HepG2 (cell line): ENCODE data around the gene PTH1R. TPM values are rescaled to one million over a fixed set of nuclear protein-coding genes. Genes with fewer than 3 reads are reported as not detected.

ENCODE experiments used
- ATAC-seq: fragments of 200-7000 bp; cut with Tn5 transposase; 3 replicates; pipeline ENCODE4 v1.9.1; 2020; ENCODE audit warnings: mild to moderate bottlenecking, moderate library complexity
- BruUV-seq: library from RNA; stranded (reverse); fragments of 400-500 nt; replicated peaks from 2 replicates; lab custom pipeline; 2021; lab: Mats Ljungman, UMichigan
- CTCF ChIA-PET: fragments of 300-600 bp; formaldehyde crosslinking; extraction: SDS; loops from one replicate; lab custom pipeline; 2021; ENCODE audit warnings: low total read pairs, inconsistent platforms, low intra/inter-chr PET ratio; lab: Yijun Ruan, JAX
- POLR2A ChIA-PET: fragments of 350-600 bp; sonication (Branson Sonifier 250); formaldehyde crosslinking; loops from one replicate; lab custom pipeline; 2020; ENCODE audit warnings: antibody characterized with exemption, inconsistent platforms; lab: Yijun Ruan, JAX
- DNase-seq: peaks from one replicate; pipeline ENCODE4 v3.0.0-alpha.2; 2015; ENCODE audit warnings: low spot score
- FAIRE-seq: peaks from 3 replicates; lab custom pipeline; 2011; peaks lifted over from hg19 to GRCh38; lab: Jason Lieb, UNC
- H2AFZ ChIP-seq: one replicate; pipeline ENCODE4 v1.6.1; 2011; ENCODE audit warnings: low read length, inconsistent platforms
- H3K27ac ChIP-seq: fragments of 300-600 bp; 3 replicates; pipeline ENCODE4 v1.8.0; 2011; ENCODE audit warnings: mixed run types, mild to moderate bottlenecking, mixed read lengths, low read length, inconsistent platforms; ENCODE audit not compliant: insufficient read depth; ENCODE audit errors: extremely low read length
- H3K27me3 ChIP-seq, 2 experiments: fragments of 200-600 bp in 1 of 2; 2 replicates in 1 of 2; 3 replicates in 1 of 2; pipeline versions ENCODE4 v1.6.0 to v1.8.0; 2011; ENCODE audit warnings: low read length in 2 of 2, mild to moderate bottlenecking in 2 of 2, moderate library complexity in 2 of 2, inconsistent platforms in 1 of 2; ENCODE audit not compliant: insufficient read depth in 2 of 2, control insufficient read depth in 1 of 2
- H3K36me3 ChIP-seq, 2 experiments: fragments of 200-600 bp in 1 of 2; replicated peaks in 1 of 2; 2 replicates in 1 of 2; 3 replicates in 1 of 2; pipeline versions ENCODE4 v1.5.1 to v1.8.0; 2011; ENCODE audit warnings: low read length in 2 of 2, inconsistent platforms in 1 of 2; ENCODE audit not compliant: insufficient read depth in 2 of 2, control insufficient read depth in 1 of 2
- H3K4me1 ChIP-seq: 2 replicates; pipeline ENCODE4 v1.5.1; 2012; ENCODE audit warnings: low read length, inconsistent platforms; ENCODE audit not compliant: insufficient read depth
- H3K4me2 ChIP-seq: 2 replicates; pipeline ENCODE4 v1.6.0; 2011; ENCODE audit warnings: low read depth, low read length, inconsistent platforms
- H3K4me3 ChIP-seq, 3 experiments: fragments of 200-600 bp in 1 of 3; sonication (generic), shearing (Covaris generic) in 1 of 3; replicated peaks in 1 of 3; 2 replicates each; pipeline ENCODE4 v1.5.1; 2011 to 2016; ENCODE audit warnings: low read length in 3 of 3, inconsistent platforms in 2 of 3, low read depth in 2 of 3, mild to moderate bottlenecking in 2 of 3, control low read depth in 1 of 3, mixed read lengths in 1 of 3; ENCODE audit not compliant: insufficient read depth in 1 of 3
- H3K79me2 ChIP-seq: one replicate; pipeline ENCODE4 v1.6.1; 2011; ENCODE audit warnings: low read length, inconsistent platforms; ENCODE audit not compliant: insufficient read depth
- H3K9ac ChIP-seq: 2 replicates; pipeline ENCODE4 v1.6.0; 2011; ENCODE audit warnings: mild to moderate bottlenecking, low read depth, low read length, inconsistent platforms; ENCODE audit not compliant: insufficient read depth
- H3K9me3 ChIP-seq: 2 replicates; pipeline ENCODE4 v1.5.1; 2012; ENCODE audit warnings: mild to moderate bottlenecking, low read length
- H4K20me1 ChIP-seq: 2 replicates; pipeline ENCODE4 v1.6.0; 2011; ENCODE audit warnings: inconsistent platforms, mild to moderate bottlenecking, low read length, moderate library complexity; ENCODE audit not compliant: insufficient read depth
- HCFC1 ChIP-seq: fragments of 150-350 bp; IDR thresholded peaks from 2 replicates; pipeline ENCODE4 v1.6.1; 2014; ENCODE audit warnings: low read depth, low read length
- KDM1A ChIP-seq: IDR thresholded peaks from 2 replicates; pipeline ENCODE4 v1.6.1; 2016; ENCODE audit warnings: missing compliant biosample characterization
- NFKBIZ ChIP-seq: IDR thresholded peaks from 2 replicates; pipeline ENCODE4 v1.6.1; 2018; ENCODE audit warnings: missing genetic modification reagents, missing compliant biosample characterization
- POLR2G ChIP-seq: fragments of 200-400 bp; formaldehyde crosslinking; IDR thresholded peaks from 2 replicates; pipeline ENCODE4 v1.6.1; 2018; ENCODE audit warnings: mild to moderate bottlenecking, low read depth, low read length, moderate library complexity
- RORA ChIP-seq: sonication (generic); formaldehyde crosslinking; IDR thresholded peaks from 2 replicates; pipeline ENCODE4 v1.5.0; 2020; ENCODE audit warnings: mild to moderate bottlenecking, missing genetic modification reagents, moderate library complexity
- SP140L ChIP-seq: sonication (generic); formaldehyde crosslinking; IDR thresholded peaks from 2 replicates; pipeline ENCODE4 v1.4.0; 2020; ENCODE audit warnings: missing genetic modification reagents, borderline replicate concordance
- SP4 ChIP-seq: sonication (generic); formaldehyde crosslinking; IDR thresholded peaks from 2 replicates; pipeline ENCODE4 v1.8.1; 2023; ENCODE audit warnings: mild to moderate bottlenecking, missing genetic modification reagents
- ZFP36 ChIP-seq: fragments of 150-350 bp; IDR thresholded peaks from 2 replicates; pipeline ENCODE4 v1.6.1; 2018; ENCODE audit warnings: borderline replicate concordance, low read length, low read depth; ENCODE audit not compliant: partially characterized antibody
- ZFP36L1 ChIP-seq: sonication (generic); formaldehyde crosslinking; IDR thresholded peaks from 2 replicates; pipeline ENCODE4 v1.8.0; 2022; ENCODE audit warnings: mild to moderate bottlenecking, missing genetic modification reagents, moderate library complexity
- ZNF431 ChIP-seq: sonication (generic); formaldehyde crosslinking; IDR thresholded peaks from 2 replicates; pipeline ENCODE4 v1.9.0; 2022; ENCODE audit warnings: missing genetic modification reagents, low read depth, mild to moderate bottlenecking, borderline replicate concordance
- ZNF44 ChIP-seq: sonication (generic); formaldehyde crosslinking; IDR thresholded peaks from 2 replicates; pipeline ENCODE4 v1.5.1; 2020; ENCODE audit warnings: mild to moderate bottlenecking, missing genetic modification reagents
- ZNF782 ChIP-seq: sonication (generic); formaldehyde crosslinking; IDR thresholded peaks from 2 replicates; pipeline ENCODE4 v1.4.0; 2020; ENCODE audit warnings: missing genetic modification reagents, mild to moderate bottlenecking, borderline replicate concordance
- ZNF83 ChIP-seq: sonication (generic); formaldehyde crosslinking; IDR thresholded peaks from 2 replicates; pipeline ENCODE4 v1.4.0; 2020; ENCODE audit warnings: missing genetic modification reagents, mild to moderate bottlenecking, borderline replicate concordance
- WGBS: methylation state at CpG from one replicate; pipeline ENCODE4 v1.1.6; 2017; ENCODE audit warnings: low lambda C conversion rate; 5-methylcytosine and 5-hydroxymethylcytosine counted together
- in situ Hi-C: cut with HindIII; loops from 2 replicates; pipeline ENCODE4 v1.10.0; 2017; ENCODE audit warnings: low pct_unique_long_range_greater_than_20kb; ENCODE audit not compliant: extremely low pct_ligation_motif_present
- intact Hi-C: fragments of 100-400 bp; cut with micrococcal nuclease; formaldehyde crosslinking; loops from one replicate; pipeline ENCODE4 v1.10.0; 2022; ENCODE audit not compliant: unreplicated experiment
- polyA plus RNA-seq, 8 experiments: library from polyadenylated mRNA; depleted of rRNA in 3 of 8; stranded (reverse) in 7 of 8; unstranded in 1 of 8; fragments of >200 nt; fragmentation: Illumina TruSeq in 4 of 8; extraction: Trizol in 4 of 8; gene quantifications; 2 replicates each; pipeline versions ENCODE4 v1.2.1 to v1.2.3, GENCODE V29; 2011 to 2016; ENCODE audit warnings: low read depth in 4 of 8, missing spikeins in 1 of 8, mixed read lengths in 1 of 8; ENCODE audit not compliant: insufficient read depth in 1 of 8
- total RNA-seq, 5 experiments: library from RNA; depleted of rRNA; stranded (reverse); fragments of >200 nt; fragmentation: Illumina TruSeq; extraction: Trizol; gene quantifications; 2 replicates each; pipeline ENCODE4 v1.2.3, GENCODE V29; 2016; ENCODE audit warnings: low read depth in 1 of 5
- TF ChIP-seq, protein P1 (sequence below): sonication (generic); formaldehyde crosslinking; IDR thresholded peaks from 2 replicates; pipeline ENCODE4 v1.5.1; 2020; ENCODE audit warnings: mild to moderate bottlenecking, missing genetic modification reagents, moderate library complexity
- TF ChIP-seq, protein P2 (sequence below): IDR thresholded peaks from 2 replicates; pipeline ENCODE4 v1.6.1; 2016
- TF ChIP-seq, protein P3 (sequence below): IDR thresholded peaks from 2 replicates; pipeline ENCODE4 v1.6.1; 2018; ENCODE audit warnings: missing genetic modification reagents, mild to moderate bottlenecking, missing compliant biosample characterization
- TF ChIP-seq, protein P4 (sequence below): sonication (generic); formaldehyde crosslinking; IDR thresholded peaks from 2 replicates; pipeline ENCODE4 v1.4.0; 2020; ENCODE audit warnings: mild to moderate bottlenecking, missing genetic modification reagents

The PTH1R gene
- total and polyA plus RNA-seq, 2 of the 13 experiments (the other 11 are each of a cell fraction or from before 2014, with no cell fraction given): not detected

DNA sequence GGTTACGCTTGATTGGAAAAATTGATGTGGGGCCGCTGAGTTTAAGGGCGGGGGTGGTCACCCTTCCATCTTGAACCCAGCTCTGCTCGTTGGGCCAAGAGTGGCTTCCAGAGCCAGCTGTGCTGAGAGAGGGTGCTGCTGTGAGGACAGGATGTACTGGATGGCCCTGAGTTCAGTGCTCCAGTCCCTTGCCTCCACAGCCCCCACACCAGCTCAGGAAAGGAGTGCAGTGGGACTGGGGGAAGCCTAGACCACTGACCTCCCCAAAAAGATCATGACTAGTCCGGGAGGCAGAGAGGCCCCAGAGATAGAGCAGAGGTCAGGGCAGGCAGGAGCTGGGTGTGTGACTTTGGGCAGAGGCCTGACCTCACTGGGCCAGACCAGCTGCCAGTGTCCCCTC lies 4.0 kb upstream of the PTH1R start:
- CTCF ChIA-PET: no interaction called here
- Histone ChIP-seq H3K79me2 (no peaks in the 10 kb centered on the region), H4K20me1 (no peaks in the 10 kb centered on the region), H3K27me3 (peaks cover 13 to 73% of the 10 kb centered on the region in 2 experiments), H3K27ac (no peak overlapping the region), H2AFZ (no peak overlapping the region), H3K4me3 (no peak overlapping the region), H3K9ac (no peak overlapping the region), H3K4me1 (peaks cover 27% of the 10 kb centered on the region), H3K4me2 (no peak overlapping the region), H3K36me3 (no peaks in the 10 kb centered on the region), H3K9me3 (no peaks in the 10 kb centered on the region)
- FAIRE-seq (no peak), DNase-seq (no peak), ATAC-seq (no peak)
- intact Hi-C loops (no loop called here), in situ Hi-C loops (no loop called here)
- WGBS: 14% methylated on average over 5 of the region's 5 CpGs
- POLR2A ChIA-PET: no interaction called here
- BruUV-seq: no TSS peak
- TF ChIP-seq, protein P1, sequence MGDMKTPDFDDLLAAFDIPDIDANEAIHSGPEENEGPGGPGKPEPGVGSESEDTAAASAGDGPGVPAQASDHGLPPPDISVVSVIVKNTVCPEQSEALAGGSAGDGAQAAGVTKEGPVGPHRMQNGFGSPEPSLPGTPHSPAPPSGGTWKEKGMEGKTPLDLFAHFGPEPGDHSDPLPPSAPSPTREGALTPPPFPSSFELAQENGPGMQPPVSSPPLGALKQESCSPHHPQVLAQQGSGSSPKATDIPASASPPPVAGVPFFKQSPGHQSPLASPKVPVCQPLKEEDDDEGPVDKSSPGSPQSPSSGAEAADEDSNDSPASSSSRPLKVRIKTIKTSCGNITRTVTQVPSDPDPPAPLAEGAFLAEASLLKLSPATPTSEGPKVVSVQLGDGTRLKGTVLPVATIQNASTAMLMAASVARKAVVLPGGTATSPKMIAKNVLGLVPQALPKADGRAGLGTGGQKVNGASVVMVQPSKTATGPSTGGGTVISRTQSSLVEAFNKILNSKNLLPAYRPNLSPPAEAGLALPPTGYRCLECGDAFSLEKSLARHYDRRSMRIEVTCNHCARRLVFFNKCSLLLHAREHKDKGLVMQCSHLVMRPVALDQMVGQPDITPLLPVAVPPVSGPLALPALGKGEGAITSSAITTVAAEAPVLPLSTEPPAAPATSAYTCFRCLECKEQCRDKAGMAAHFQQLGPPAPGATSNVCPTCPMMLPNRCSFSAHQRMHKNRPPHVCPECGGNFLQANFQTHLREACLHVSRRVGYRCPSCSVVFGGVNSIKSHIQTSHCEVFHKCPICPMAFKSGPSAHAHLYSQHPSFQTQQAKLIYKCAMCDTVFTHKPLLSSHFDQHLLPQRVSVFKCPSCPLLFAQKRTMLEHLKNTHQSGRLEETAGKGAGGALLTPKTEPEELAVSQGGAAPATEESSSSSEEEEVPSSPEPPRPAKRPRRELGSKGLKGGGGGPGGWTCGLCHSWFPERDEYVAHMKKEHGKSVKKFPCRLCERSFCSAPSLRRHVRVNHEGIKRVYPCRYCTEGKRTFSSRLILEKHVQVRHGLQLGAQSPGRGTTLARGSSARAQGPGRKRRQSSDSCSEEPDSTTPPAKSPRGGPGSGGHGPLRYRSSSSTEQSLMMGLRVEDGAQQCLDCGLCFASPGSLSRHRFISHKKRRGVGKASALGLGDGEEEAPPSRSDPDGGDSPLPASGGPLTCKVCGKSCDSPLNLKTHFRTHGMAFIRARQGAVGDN (CRISPR knock-in tag): no peak
- TF ChIP-seq, protein P2, sequence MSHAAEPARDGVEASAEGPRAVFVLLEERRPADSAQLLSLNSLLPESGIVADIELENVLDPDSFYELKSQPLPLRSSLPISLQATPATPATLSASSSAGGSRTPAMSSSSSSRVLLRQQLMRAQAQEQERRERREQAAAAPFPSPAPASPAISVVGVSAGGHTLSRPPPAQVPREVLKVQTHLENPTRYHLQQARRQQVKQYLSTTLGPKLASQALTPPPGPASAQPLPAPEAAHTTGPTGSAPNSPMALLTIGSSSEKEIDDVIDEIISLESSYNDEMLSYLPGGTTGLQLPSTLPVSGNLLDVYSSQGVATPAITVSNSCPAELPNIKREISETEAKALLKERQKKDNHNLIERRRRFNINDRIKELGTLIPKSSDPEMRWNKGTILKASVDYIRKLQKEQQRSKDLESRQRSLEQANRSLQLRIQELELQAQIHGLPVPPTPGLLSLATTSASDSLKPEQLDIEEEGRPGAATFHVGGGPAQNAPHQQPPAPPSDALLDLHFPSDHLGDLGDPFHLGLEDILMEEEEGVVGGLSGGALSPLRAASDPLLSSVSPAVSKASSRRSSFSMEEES (CRISPR knock-in tag): no peak
- TF ChIP-seq POLR2G (no peak), ZFP36L1 (no peak), SP4 (CRISPR knock-in tag) (no peak), ZFP36 (no peak), HCFC1 (no peak), RORA (CRISPR knock-in tag) (no peak), ZNF782 (CRISPR knock-in tag) (no peak), ZNF44 (CRISPR knock-in tag) (no peak), NFKBIZ (CRISPR knock-in tag) (no peak), SP140L (CRISPR knock-in tag) (no peak), ZNF431 (CRISPR knock-in tag) (no peak), ZNF83 (CRISPR knock-in tag) (no peak), KDM1A (CRISPR knock-in tag) (no peak)
- TF ChIP-seq, protein P3, sequence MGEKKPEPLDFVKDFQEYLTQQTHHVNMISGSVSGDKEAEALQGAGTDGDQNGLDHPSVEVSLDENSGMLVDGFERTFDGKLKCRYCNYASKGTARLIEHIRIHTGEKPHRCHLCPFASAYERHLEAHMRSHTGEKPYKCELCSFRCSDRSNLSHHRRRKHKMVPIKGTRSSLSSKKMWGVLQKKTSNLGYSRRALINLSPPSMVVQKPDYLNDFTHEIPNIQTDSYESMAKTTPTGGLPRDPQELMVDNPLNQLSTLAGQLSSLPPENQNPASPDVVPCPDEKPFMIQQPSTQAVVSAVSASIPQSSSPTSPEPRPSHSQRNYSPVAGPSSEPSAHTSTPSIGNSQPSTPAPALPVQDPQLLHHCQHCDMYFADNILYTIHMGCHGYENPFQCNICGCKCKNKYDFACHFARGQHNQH (CRISPR knock-in tag): no peak
- TF ChIP-seq, protein P4, sequence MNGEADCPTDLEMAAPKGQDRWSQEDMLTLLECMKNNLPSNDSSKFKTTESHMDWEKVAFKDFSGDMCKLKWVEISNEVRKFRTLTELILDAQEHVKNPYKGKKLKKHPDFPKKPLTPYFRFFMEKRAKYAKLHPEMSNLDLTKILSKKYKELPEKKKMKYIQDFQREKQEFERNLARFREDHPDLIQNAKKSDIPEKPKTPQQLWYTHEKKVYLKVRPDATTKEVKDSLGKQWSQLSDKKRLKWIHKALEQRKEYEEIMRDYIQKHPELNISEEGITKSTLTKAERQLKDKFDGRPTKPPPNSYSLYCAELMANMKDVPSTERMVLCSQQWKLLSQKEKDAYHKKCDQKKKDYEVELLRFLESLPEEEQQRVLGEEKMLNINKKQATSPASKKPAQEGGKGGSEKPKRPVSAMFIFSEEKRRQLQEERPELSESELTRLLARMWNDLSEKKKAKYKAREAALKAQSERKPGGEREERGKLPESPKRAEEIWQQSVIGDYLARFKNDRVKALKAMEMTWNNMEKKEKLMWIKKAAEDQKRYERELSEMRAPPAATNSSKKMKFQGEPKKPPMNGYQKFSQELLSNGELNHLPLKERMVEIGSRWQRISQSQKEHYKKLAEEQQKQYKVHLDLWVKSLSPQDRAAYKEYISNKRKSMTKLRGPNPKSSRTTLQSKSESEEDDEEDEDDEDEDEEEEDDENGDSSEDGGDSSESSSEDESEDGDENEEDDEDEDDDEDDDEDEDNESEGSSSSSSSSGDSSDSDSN: no peak
